Erythroblast (primary cell): ENCODE measurements around the gene LDLRAD4.

ENCODE experiments used
- GATA1 ChIP-seq: IDR thresholded peaks from 2 replicates; pipeline ENCODE4 v1.6.1; 2011; ENCODE audit warnings: low read depth, mild to moderate bottlenecking, control low read depth, low read length, moderate library complexity
- POLR2A ChIP-seq: IDR thresholded peaks from 2 replicates; pipeline ENCODE4 v1.6.1; 2011; ENCODE audit warnings: mild to moderate bottlenecking, low read length

DNA sequence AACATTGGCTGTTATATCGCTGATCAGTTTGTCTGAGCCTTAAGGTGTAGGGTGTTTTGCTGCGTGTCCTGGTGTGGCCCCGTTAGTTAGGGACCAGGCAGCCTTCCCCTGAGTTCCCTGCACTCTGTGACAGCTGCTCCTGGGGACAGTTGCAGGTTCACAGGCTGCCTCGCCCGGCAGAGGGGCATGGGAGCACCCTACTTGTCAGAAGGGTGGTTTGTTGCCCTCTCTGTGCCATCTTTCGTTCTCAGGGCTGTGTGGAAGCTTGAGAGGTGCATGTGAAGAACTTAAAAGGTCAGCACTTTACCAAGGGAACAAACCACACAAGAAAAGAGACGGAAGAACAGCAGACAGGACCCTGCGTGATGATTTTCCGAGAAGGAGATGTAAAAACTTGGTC, 159.6 kb downstream of the LDLRAD4 start:
- no peak for TF ChIP-seq POLR2A
- TF ChIP-seq GATA1: no peak
